Fibroblast of skin of back (primary cell): Measurements from ENCODE around the gene NARS2. TPM values are rescaled to one million over a fixed set of nuclear protein-coding genes. Genes with fewer than 3 reads are reported as not detected.
"Not testable (repeated sequence)": the region's sequence is repeated elsewhere in the genome, so short reads cannot be mapped to it uniquely, and the experiment has no call there.

ENCODE experiments used
- DNase-seq: peaks from one replicate; pipeline ENCODE4 v3.0.0-alpha.2; 2013
- polyA plus RNA-seq, 2 experiments: library from polyadenylated mRNA; unstranded; fragments of 120-200 nt; gene quantifications; one replicate each; pipeline ENCODE4 v1.2.1, GENCODE V29; 2013; ENCODE audit not compliant: insufficient read length in 2 of 2

NARS2 gene, protein sequence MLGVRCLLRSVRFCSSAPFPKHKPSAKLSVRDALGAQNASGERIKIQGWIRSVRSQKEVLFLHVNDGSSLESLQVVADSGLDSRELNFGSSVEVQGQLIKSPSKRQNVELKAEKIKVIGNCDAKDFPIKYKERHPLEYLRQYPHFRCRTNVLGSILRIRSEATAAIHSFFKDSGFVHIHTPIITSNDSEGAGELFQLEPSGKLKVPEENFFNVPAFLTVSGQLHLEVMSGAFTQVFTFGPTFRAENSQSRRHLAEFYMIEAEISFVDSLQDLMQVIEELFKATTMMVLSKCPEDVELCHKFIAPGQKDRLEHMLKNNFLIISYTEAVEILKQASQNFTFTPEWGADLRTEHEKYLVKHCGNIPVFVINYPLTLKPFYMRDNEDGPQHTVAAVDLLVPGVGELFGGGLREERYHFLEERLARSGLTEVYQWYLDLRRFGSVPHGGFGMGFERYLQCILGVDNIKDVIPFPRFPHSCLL
- polyA plus RNA-seq (2013, experiment 1 of 2; ENCODE audit: insufficient read length): 11.4 TPM
- 11.3 TPM for polyA plus RNA-seq (2013, experiment 2 of 2; ENCODE audit: insufficient read length)

DNA sequence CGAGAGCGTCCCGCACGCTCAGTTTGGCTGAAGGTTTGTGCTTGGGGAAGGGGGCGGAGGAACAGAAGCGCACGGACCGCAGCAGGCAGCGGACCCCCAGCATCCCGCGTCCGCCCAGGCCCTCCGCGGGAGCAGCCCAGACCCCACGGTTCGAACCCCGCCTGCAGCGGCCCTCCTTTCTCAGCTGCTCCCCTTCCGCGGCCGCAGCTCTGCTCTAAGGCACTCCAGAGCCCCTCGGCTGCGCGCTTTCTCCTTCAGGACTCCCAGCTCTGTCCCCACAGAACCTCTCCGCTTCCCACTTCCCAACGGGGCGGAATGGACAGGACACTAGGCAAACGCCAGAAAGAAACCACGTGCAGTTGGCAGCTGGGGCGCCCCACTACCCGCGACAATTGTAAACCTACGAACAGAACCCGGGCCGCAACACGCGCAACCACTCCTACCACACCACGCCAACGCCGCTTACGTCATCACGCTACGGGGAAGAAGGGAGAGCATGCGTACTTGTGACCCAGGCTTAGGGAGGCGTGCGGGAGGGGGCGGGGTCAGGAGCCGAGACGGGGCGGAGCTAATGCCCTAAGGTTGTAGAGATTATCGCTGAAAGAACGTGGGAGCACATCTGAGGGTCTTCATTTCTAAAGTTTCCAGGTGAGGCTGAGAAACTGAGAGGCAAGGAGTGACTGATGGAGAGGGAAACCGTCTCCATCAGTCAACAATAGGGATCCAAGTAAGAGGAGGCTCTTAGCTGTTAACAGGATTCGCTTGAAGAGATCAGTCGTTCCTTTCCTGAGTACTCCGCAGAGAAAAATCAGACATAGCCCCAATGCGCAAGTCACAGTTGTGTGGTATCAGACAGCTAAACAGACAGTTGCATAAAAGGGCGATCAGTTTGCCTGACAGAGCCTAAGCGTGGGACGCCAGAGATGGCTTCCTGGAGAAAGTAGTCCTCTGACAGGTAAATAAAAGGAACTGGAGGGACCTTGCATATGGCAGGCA, at the start of gene NARS2:
Gene NARS2 (minus strand): TSS at position 479 of the 996 bp plus-strand sequence. CDS start 376 bp downstream, at position 103.
- peak; percentile 97 for DNase-seq

DNA sequence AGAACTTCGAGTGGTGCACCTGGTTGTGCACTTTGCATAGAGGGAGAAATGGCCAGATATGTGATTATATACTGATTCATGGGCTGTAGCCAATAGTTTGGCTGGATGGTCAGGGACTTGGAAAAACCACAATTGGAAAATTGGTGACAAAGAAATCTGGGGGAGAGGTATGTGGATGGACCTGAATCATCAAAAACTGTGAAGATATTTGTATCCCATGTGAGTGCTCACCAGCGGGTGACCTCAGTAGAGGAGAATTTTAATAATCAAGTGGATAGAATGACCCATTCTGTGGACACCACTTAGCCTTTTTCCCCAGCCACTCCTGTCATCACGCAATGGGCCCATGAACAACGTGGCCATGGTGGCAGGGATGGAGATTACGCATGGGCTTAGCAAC, 48.0 kb upstream of the NARS2 start:
- DNase-seq: no peak

DNA sequence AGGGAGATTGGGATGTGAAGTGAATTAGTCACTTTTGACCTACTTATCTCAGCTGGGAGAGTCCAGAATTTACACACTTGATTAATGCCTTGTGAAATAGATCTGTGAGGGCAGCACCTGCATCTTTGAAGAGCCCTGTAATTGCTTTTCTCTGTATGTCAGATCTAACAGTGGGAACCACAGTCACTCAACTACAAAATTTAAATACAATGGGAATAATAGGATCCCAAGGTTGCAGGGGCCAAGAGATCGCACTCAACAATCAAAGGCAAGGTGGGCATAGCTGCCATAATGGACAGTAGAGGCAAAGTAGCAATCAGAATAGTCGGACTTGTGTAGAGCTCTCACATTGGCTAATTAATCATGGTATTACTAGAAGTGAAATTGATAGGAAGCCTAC, 45.5 kb upstream of the NARS2 start:
- no peak for DNase-seq

DNA sequence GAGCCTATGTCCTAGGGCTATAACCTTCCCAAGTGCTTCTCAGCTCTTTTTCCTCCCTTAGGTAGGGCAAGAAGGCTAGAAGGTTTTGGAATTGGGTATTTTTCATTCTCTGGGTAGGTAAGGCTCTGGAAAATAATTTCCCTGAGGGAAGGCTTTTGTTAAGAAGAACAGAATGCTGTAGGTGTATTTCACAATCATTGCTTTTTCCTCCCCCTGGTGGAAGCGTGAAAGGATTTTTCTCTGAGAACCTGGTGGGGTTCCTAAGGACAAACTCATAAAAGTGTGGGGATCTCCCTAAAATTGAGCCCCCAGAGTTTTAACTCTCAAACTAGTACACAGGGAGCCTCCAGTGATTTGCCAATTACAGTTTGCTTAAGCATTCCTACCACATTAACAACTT, 41.1 kb upstream of the NARS2 start:
- no peak for DNase-seq

DNA sequence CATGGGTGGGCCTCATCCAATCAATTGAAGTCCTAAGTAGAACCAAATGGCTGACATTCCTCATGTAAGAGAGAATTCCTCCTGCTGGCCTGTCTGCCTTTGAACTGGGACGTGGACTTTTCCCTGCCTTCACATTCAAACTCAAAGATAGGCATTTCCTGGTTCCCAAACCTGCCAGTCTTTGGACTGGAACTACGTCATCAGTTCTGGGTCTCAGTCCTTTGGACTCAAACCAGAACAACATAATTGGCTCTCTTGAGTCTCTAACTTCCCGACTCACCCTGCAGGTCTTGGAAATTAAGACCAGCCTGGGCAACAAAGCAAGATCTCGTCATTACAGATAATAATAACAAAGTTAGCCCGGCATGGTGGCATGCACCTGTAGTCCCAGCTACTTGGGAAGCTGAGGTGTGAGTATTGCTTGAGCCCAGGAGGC, 38.7 kb upstream of the NARS2 start:
- no peak for DNase-seq

DNA sequence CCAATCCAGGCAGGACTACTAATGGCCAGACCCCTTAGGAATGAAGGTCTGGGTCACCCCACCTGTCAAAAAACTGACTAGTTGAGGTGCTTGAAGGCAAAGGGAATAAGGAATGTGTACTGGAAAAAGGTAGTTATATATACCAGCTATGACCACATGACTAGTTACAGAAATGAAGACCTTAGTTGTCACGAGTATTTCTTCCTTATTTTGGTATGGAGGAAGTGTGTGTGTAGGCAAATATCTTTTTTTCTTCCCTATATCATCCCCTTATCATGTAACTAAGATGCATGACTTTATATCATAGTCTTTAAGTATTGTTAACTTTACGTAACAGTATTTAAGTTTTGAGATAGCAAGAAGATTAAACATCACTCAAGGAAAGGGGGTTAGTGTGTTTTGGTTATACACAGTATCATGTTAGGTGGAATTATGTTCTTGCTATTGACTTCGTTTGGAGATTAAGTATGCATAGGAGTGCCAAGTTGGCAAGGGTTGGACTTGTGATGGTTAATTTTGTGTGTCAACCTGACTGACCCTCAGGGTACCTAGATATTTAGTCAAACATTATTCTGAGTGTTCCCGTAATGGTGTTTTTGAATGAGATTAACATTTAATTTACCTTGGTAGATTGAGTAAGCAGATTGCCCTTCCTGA, 38.2 kb upstream of the NARS2 start:
- DNase-seq: no peak

DNA sequence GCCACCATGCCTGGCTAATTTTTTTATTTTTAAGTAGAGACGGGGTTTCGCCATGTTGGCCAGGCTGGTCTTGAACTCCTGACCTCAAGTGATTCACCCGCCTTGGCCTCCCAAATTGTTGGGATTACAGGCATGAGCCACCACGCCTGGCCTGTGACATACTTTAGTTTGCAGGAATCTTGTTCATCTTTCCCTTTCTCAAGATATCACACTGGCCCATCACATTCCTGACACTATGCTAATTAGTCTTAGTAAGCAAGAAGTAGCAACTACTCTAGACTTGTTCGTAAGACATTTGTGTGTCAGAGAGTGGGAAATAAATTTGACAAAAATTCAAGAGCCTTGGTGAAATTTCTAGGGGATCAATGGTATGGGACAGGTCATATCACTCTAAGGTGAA, 34.7 kb upstream of the NARS2 start:
- DNase-seq: not testable (repeated sequence)

DNA sequence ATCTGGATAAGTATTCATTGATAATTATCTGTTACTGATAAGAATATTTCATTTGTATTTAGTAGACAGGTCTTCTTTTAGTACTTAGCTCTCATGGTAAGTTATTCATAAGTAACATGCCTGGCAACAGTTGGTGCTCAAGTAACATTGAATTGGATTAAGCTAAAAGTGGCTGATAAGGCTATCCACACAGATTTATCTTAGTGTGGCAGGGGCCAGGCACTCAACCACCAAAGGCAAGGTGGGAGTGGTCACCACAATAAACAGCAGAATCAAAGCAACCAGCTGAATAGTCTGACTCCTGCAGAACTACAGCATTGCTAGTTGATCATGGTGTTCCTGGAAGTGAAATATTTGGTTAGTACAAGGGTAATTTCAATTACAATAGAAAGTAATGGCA, 33.0 kb upstream of the NARS2 start:
- no peak for DNase-seq

DNA sequence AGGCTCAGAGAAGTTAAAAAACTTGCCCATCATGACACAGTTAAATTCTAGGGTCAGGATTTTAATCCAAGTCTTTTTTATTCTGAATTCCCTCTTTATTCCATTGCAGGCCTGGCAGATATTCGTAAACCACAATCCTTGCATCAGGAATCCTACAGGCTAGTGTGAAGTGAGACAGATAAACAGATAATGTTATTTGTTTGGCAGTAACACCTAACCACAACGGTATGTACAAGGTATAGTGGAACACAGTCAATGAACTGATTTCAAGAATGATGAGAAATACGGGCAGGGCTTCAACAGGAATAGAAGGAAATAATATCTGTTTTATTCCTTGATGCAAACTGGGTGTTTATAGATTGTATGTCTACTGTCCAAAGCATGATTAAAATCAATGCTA, 32.0 kb upstream of the NARS2 start:
- DNase-seq: no peak

DNA sequence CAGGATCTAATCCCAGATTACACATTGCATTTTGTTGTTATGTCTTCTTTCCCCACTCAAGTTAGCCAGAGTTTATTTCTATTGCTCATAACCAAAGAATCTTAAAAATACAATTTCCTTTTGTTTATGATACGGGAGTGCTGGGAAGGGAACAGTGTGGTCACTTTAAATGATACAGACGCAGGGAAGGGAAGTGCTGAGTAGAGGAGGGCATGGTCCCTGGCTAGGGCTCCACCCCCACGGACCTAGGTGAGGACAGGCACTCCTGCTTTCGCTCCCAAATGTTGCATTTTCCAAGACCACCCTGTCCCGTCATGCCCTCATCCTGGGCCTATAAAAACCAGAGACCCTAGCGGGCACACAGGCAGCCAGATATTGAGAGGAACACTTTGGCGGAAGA, 30.6 kb upstream of the NARS2 start:
- no peak for DNase-seq

DNA sequence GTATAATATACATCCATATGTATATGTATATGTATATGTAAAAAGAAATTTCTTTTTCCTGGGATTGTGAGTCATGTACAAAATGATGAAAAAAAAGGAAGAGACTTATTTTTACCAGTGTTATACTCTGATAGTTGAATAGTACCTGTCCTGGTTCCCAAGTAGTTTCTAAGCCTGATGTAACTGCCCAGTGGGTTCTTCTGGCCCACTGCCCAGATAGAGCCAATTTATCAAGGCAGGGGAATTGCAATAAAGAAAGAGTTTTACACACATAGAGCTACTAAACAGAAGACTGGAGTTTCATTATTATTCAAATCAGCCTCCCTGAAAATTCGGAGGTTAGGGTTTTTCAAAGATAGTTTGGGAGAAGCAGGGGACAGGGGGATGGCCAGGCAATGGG, 29.1 kb upstream of the NARS2 start:
- no peak for DNase-seq

DNA sequence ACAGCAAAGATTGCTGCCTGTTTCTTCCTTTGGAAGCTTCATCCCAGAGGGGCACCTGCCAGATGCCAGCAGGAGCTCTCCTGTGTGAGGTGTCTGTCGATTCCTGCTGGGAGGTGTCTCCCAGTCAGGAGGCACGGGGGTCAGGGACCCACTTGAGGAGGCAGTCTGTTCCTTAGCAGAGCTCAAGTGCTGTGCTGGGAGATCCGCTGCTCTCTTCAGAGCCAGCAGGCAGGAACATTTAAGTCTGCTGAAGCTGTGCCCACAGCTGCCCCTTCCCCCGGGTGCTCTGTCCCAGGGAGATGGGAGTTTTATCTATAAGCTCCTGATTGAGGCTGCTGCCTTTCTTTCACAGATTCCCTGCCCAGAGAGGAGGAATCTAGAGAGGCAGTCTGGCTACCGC, 28.1 kb upstream of the NARS2 start:
- DNase-seq: not testable (repeated sequence)

DNA sequence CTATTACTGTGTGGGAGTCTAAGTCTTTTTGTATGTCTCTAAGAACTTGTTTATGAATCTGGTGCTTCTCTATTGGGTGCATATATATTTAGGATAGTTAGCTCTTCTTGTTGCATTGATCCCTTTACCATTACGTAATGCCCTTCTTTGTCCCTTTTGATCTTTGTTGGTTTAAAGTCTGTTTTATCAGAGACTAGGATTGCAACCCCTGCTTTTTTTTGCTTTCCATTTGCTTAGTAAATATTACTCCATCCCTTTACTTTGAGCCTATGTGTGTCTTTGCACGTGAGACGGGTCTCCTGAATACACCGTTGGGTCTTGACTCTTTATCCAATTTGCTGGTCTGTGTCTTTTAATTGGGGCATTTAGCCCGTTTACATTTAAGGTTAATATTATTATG, 26.4 kb upstream of the NARS2 start:
- not testable (repeated sequence) for DNase-seq

DNA sequence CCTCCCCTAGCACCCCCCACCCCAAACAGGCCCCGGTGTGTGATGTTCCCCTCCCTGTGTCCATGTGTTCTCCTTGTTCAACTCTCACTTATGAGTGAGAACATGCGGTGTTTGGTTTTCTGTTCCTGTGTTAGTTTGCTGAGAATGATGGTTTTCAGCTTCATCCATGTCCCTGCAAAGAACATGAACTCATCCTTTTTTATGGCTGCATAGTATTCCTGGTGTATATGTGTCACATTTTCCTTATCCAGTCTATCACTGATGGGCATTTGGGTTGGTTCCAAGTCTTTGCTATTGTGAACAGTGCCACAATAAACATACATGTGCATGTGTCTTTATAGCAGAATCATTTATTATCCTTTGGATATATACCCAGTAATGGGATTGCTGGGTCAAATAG, 22.9 kb upstream of the NARS2 start:
- not testable (repeated sequence) for DNase-seq

DNA sequence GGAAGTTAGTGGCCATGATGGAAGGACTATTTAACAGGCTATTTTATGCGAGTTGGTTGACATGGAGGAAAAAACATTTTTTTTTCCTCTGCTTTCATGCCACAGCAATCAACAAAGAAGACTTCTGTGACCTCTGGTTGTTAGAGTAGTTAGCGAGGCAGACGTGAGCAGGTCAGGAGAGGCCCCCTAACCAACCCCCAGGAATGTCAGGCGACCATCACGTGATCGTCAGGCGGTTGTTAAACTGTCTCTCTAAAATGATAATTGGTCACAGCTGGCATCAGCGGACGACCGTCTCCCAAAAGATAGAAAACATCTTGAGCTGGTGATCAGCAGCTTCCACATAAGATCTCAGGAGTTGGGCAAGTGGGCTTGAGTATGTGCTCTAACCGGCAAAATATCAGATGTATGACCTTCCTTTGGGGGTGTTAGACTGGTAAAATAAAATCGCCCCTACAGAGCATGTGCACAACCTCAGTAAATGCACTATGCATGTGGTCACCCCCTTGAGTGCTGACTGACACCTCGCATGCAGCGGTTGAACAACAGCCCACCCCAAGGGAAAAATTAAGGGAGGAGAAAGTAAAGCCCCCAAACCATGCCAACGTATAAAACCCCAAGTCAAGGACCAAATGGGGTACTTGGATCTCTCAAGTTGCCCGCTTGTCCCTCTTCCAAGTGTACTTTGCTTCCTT, 20.9 kb upstream of the NARS2 start:
- no peak for DNase-seq

DNA sequence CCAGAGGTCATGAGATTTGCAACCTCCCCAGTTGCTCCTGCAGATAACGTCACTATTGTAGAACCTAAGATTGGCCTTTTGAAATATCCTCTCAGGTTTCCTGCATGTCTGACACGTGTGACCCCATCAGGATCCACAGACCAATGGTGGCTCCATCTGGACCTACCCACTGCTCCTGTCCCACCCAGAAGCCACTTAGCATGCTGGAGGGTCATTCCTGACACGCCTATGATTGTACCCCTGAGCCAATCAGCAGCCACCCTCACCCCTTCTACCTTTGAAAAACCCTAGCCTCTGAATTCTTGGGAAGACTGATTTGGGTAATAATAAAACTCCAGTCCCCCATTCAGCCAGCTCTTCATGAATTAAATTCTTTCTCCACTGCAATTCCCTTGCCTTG, 20.1 kb upstream of the NARS2 start:
- no peak for DNase-seq

DNA sequence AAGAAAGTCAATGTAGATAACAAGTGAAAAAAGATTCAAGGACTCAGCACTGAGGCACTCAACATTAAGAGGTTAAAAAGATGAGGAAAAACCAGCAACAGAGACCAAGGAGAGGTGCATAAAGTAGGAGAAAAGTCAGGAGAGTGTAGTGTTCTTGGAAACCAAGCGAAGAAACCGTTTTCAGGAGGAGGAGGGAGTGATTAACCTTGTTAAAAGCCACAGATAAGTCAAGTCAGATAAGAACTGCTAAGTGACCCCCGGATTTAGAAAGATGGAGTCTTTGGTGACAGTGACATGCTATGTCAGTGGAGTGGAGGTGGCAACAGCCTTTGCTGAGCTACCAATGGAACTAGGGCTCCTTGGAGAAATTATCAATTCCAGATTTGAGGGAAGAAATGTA, 13.9 kb upstream of the NARS2 start:
- DNase-seq: no peak

DNA sequence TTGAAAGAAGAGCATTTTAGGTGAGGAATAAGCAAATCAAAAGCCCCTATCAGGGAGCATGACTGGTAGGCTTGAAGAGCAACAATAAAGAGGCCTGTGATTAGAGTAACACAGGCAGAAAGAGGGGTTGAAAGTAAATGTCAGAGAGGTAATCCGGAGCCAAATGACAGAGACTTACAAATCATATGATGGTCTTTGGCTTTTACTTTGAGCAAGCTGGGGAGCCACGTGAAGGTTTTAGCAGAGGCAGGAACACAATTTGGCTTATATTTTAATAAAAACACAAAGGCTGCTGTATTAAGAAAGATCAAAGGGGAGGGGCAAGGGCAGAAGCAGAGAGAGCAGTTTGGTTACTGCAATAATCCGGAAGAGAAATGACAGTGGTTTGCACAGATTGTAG, 12.8 kb upstream of the NARS2 start:
- no peak for DNase-seq

DNA sequence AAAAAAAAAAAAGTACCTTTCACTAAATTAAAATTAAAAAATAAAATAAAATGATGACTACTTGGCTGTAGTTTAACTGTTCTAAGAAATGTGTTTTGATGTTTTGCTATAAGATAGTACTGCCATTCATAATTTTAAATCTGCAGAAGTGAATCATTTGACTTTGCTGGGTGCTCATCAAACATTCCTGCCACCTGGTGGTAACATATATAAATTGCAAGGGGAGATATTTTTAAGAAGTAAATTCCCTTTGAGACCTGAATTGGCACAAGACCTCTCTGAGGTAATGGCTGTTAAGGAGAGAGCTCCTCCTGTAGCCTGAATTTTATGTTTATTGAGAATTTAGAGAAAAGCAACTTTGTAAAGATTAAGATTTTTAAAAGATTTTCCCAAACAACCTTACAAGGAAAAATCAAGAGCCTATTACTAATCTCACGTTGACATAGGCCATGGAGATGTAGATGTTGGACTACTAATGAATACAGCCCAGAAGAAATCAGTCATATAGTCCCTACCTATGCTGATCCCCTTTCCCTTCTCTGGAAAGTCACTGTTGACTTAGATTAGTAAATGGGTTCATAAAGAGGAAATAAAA, 11.9 kb upstream of the NARS2 start:
- peak; percentile 24 for DNase-seq

DNA sequence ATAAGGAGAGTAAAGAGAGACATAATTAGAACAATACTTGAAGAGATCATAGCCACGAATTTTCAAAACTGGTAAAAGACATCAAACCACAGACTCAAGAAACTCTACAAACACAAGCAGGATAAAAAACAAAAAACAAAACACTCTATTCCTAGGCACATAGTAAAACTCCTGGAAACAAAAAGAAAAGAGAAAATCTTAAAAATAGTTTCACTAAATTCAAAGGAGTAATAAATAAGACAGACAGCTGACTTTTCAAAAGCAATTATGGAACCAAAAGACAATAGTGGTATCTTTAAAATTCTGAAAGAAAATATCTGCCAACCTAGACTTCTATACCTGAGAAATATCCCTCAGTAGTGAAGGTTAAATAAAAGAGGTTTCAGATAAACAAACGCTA, 9.2 kb upstream of the NARS2 start:
- no peak for DNase-seq

DNA sequence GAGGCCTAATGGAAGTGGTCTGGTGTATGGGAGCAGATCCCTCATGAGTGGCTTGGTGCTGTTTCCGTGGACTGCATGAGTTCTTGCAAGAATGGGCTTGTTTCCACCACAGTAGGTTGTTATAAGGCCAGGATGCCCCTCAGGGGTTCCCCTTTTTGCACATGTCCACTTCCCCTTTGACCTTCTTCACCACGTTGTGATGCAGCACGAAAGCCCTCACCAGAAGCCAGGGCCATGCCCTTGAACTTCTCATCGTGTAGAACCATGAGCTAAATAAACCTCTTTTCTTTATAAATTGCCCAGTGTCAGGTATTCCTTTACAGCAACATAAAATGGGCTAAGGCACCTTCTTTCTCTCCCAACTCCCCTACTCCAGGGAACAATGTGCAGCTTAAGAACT, 2.8 kb upstream of the NARS2 start:
- DNase-seq: no peak
